Measurements from ENCODE around the gene KIF12.

DNA sequence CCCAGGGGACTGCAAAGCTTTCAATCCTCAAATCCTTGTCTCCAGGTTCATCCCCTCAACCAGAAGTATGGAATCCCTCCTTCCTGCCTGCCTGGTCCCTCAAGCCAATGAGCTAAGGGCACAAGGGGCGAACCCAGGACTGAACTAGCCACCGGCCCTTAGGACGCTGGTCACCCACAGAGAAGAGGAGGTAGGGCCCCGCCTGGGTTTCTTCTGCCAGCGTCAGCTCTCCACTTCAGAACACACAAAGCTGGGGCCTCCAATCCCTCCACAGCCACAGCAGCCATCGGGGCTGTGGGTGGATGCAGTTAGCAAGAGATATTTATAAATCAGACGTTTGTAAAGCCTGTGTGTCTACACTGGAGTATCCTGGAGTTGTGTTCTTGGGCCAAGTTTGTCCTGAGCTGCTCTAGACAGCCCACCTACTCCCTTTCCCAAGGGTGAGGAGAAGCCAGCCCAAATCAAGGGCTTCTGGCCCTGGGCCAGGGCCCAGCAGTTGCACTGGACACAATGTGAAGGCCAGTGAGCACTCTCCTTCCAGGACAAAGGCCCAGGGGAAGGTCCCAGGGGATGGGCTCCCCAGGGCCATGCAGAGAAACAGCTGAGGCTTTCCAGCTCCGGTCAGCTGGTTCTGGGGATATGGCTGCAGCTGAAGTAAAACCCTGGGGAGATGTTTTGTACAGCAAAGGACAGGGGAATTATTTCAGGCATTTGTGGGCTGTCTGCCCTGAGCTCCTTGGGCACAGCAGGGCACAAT lies 39.9 kb downstream of the KIF12 start:
- TF ChIP-seq, protein P1, sequence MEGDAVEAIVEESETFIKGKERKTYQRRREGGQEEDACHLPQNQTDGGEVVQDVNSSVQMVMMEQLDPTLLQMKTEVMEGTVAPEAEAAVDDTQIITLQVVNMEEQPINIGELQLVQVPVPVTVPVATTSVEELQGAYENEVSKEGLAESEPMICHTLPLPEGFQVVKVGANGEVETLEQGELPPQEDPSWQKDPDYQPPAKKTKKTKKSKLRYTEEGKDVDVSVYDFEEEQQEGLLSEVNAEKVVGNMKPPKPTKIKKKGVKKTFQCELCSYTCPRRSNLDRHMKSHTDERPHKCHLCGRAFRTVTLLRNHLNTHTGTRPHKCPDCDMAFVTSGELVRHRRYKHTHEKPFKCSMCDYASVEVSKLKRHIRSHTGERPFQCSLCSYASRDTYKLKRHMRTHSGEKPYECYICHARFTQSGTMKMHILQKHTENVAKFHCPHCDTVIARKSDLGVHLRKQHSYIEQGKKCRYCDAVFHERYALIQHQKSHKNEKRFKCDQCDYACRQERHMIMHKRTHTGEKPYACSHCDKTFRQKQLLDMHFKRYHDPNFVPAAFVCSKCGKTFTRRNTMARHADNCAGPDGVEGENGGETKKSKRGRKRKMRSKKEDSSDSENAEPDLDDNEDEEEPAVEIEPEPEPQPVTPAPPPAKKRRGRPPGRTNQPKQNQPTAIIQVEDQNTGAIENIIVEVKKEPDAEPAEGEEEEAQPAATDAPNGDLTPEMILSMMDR (IDR thresholded peaks at IDR 0.05; ENCODE audit: poor library complexity) = no peak
- TF ChIP-seq EZH2 (IDR thresholded peaks at IDR 0.05; ENCODE audit: borderline replicate concordance) (no peak), EZH2phosphoT487 (IDR thresholded peaks at IDR 0.05; ENCODE audit: low read depth, severe bottlenecking, unreplicated experiment) (no peak)
